Tibial artery (tissue), 4 donors: ENCODE data around the gene LINC00632.

Source experiments
- DNase-seq, 2 donors: peaks; one replicate each; pipeline ENCODE4 v3.0.0-alpha.2; 2019
- H3K27ac ChIP-seq, 2 donors: fragments of 200-600 bp; sonication (generic) in 1 of 2; 1 replicate in 1 of 2; 2 replicates in 1 of 2; pipeline ENCODE4 v1.5.1; 2018 to 2019; ENCODE audit warnings: mild to moderate bottlenecking in 1 of 2
- H3K27me3 ChIP-seq, 2 donors: fragments of 200-600 bp; sonication (generic) in 1 of 2; one replicate each; pipeline versions ENCODE4 v1.5.1 to v1.6.0; 2016 to 2019
- H3K36me3 ChIP-seq, 3 donors: fragments of 200-600 bp; sonication (generic) in 2 of 3; one replicate each; pipeline ENCODE4 v1.5.1; 2016 to 2019; ENCODE audit warnings: mild to moderate bottlenecking in 2 of 3
- H3K4me1 ChIP-seq, 4 donors: fragments of 200-600 bp; sonication (generic) in 2 of 4; 1 replicate in 3 of 4; 2 replicates in 1 of 4; pipeline ENCODE4 v1.5.1; 2016 to 2019
- H3K4me3 ChIP-seq, 2 donors: fragments of 200-600 bp; sonication (generic) in 1 of 2; 1 replicate in 1 of 2; 2 replicates in 1 of 2; pipeline ENCODE4 v1.5.1; 2018 to 2019; ENCODE audit warnings: mild to moderate bottlenecking in 2 of 2
- H3K9me3 ChIP-seq, 3 donors: fragments of 200-600 bp; sonication (generic) in 1 of 3; one replicate each; pipeline ENCODE4 v1.5.1; 2016 to 2019
- intact Hi-C: fragments of 100-400 bp; cut with DNase I; formaldehyde crosslinking; loops from one replicate; pipeline ENCODE4 v1.15.0; 2023; ENCODE audit warnings: low total_unique reads
- TF ChIP-seq, protein P1 (sequence below), 2 experiments: fragments of 200-600 bp in 1 of 2; fragments of 450-650 bp in 1 of 2; IDR thresholded peaks; one replicate each; pipeline ENCODE4 v1.5.1; 2017 to 2019; ENCODE audit warnings: antibody characterized with exemption in 2 of 2, mild to moderate bottlenecking in 1 of 2, moderate library complexity in 1 of 2

The LINC00632 gene

DNA sequence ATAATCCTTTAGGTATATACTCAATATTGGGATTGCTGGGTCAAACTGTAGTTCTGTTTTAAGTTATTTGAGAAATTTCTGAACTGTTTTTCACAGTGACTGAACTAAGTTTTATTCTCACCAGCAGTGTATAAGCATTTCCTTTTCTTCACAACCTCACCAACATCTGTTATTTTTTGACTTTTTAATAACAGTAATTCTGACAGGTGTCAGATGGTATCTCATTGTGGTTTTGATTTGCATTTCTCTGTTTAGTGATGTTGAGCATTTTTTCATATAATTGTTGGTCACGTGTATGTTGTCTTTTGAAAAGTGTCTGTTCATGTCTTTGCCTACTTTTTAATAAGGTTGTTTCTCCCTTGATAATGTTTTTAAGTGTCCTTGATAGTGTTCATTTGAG lies 112.6 kb downstream of the LINC00632 start:
- Histone ChIP-seq H3K27me3 (no peaks in the 10 kb centered on the region), H3K9me3 (no peaks in the 10 kb centered on the region), H3K27ac (no peak overlapping the region), H3K36me3 (no peaks in the 10 kb centered on the region), H3K4me3 (no peak overlapping the region), H3K4me1 (no peaks in the 10 kb centered on the region)
- DNase-seq, result no peak
- intact Hi-C loops, result no loop called here
- TF ChIP-seq, protein P1, sequence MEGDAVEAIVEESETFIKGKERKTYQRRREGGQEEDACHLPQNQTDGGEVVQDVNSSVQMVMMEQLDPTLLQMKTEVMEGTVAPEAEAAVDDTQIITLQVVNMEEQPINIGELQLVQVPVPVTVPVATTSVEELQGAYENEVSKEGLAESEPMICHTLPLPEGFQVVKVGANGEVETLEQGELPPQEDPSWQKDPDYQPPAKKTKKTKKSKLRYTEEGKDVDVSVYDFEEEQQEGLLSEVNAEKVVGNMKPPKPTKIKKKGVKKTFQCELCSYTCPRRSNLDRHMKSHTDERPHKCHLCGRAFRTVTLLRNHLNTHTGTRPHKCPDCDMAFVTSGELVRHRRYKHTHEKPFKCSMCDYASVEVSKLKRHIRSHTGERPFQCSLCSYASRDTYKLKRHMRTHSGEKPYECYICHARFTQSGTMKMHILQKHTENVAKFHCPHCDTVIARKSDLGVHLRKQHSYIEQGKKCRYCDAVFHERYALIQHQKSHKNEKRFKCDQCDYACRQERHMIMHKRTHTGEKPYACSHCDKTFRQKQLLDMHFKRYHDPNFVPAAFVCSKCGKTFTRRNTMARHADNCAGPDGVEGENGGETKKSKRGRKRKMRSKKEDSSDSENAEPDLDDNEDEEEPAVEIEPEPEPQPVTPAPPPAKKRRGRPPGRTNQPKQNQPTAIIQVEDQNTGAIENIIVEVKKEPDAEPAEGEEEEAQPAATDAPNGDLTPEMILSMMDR (IDR thresholded peaks at IDR 0.05), result no peak

DNA sequence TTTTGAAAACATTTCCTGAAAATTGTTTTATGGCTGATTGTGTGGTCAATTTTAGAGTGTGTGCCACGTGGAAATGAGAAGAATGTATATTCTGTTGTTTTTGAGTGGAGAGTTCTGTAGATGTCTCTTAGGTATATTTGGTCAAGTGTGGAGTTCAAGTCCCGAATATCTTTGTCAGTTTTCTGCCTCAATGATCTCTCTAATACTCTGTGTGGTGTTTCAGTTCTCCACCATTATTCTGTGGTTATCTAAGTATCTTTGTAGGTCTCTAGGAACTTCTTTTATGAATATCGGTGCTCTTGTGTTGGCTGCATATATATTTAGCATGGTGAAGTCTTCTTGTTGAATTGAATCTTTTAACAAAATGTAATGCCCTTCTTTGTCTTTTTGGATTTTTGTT lies 113.3 kb downstream of the LINC00632 start:
- Histone ChIP-seq H3K4me1 (no peaks in the 10 kb centered on the region), H3K27ac (no peak overlapping the region), H3K9me3 (no peaks in the 10 kb centered on the region), H3K27me3 (no peaks in the 10 kb centered on the region), H3K4me3 (no peak overlapping the region), H3K36me3 (no peaks in the 10 kb centered on the region)
- TF ChIP-seq, protein P1 (IDR thresholded peaks at IDR 0.05), result no peak
- intact Hi-C loops, result no loop called here
- no peak for DNase-seq

DNA sequence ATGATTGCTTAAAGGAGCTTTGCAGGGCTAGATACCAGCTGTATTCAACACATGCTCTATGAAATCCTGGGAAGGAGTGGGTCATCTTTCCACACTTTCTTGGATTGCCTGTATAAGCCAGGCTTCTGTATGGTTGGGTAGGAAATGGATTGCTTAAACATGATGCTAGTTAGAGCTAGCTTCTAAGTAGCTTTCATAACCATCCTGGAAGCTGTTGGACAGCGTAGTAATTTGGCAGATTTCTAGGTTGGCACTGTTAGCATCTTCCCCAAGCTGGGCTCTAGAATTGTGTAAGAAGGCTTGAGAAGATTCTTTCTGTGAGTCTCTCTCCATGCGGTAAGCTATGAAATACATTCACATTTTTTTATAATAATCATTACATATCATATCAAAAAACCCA lies 127.3 kb downstream of the LINC00632 start:
- no peaks in the 10 kb centered on the region for H3K27me3 ChIP-seq
- H3K4me3 ChIP-seq, result no peak overlapping the region
- no peak overlapping the region for H3K27ac ChIP-seq
- no peak for DNase-seq
- H3K4me1 ChIP-seq, result no peaks in the 10 kb centered on the region
- no peaks in the 10 kb centered on the region for H3K9me3 ChIP-seq
- TF ChIP-seq, protein P1 (IDR thresholded peaks at IDR 0.05), result no peak
- intact Hi-C loops, result no loop called here
- no peaks in the 10 kb centered on the region for H3K36me3 ChIP-seq
